Neural crest cell (in vitro differentiated cells): ENCODE measurements around the gene TTC7B. TPM values are rescaled to one million over a fixed set of nuclear protein-coding genes. Genes with fewer than 3 reads are reported as not detected.

Experiments used
- DNase-seq: peaks from one replicate; pipeline ENCODE4 v3.0.0; 2021; ENCODE audit warnings: low read depth, mixed read lengths, low spot score
- H3K27ac Mint-ChIP-seq: one replicate; pipeline ENCODE4 v1.8.0; 2021; ENCODE audit warnings: mild to moderate bottlenecking, mixed read lengths; ENCODE audit not compliant: unreplicated experiment
- H3K27me3 Mint-ChIP-seq: 2 replicates; pipeline ENCODE4 v1.8.0; 2021; ENCODE audit warnings: low read depth, mild to moderate bottlenecking, mixed read lengths
- H3K36me3 Mint-ChIP-seq: 2 replicates; pipeline ENCODE4 v1.8.0; 2021; ENCODE audit warnings: low read depth, mild to moderate bottlenecking, mixed read lengths
- H3K4me1 Mint-ChIP-seq: 2 replicates; pipeline ENCODE4 v1.8.0; 2021; ENCODE audit warnings: mixed read lengths
- H3K4me3 Mint-ChIP-seq: one replicate; pipeline ENCODE4 v1.8.0; 2021; ENCODE audit warnings: mild to moderate bottlenecking, mixed read lengths
- H3K9me3 Mint-ChIP-seq: 2 replicates; pipeline ENCODE4 v1.8.0; 2021; ENCODE audit warnings: mixed read lengths
- total RNA-seq: library from RNA; stranded (reverse); gene quantifications from 2 replicates; pipeline ENCODE4 v1.2.1, GENCODE V29; 2021
- TF ChIP-seq, protein P1 (sequence below): fragments of 200-600 bp; sonication (generic); conservative IDR thresholded peaks from 2 replicates; pipeline ENCODE4 v1.5.0; 2021; ENCODE audit warnings: antibody characterized with exemption, mild to moderate bottlenecking

TTC7B gene
- total RNA-seq, 1 donor from 2014 or later: 56.4 TPM

DNA sequence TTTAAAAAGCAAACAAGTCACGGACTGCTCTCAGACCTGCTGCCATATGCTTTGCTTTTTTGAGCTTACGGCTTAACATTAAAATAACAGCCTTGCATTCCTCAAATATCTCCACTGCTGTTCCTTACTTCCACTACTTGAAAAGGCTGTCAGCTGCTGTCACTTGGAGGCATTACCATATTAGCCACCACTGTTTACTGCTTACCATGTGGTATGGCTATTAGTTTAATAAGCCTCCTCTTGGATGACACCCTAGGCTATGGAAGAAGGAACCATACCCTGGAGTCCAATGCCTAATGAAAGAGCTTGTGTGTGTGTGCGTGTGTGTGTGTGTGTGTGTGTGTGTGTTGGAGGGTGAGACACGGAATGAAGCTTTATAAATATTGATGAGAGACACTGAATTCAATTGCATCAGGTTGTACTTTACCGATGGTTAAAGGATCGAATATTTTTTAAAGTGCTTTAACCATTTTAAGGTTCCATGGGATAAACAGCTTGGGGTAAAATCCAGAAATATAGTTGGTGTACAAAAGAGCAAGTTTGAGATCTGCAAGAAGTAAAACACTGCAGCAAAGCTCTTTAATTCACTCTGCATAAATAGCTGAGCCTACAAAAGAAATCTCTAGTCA is 174.5 kb downstream of the TTC7B start:
- TF ChIP-seq, protein P1, sequence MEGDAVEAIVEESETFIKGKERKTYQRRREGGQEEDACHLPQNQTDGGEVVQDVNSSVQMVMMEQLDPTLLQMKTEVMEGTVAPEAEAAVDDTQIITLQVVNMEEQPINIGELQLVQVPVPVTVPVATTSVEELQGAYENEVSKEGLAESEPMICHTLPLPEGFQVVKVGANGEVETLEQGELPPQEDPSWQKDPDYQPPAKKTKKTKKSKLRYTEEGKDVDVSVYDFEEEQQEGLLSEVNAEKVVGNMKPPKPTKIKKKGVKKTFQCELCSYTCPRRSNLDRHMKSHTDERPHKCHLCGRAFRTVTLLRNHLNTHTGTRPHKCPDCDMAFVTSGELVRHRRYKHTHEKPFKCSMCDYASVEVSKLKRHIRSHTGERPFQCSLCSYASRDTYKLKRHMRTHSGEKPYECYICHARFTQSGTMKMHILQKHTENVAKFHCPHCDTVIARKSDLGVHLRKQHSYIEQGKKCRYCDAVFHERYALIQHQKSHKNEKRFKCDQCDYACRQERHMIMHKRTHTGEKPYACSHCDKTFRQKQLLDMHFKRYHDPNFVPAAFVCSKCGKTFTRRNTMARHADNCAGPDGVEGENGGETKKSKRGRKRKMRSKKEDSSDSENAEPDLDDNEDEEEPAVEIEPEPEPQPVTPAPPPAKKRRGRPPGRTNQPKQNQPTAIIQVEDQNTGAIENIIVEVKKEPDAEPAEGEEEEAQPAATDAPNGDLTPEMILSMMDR: no peak
- H3K27ac Mint-ChIP-seq: peak overlapping the region; percentile 76
- peaks cover 8% of the 10 kb centered on the region for H3K36me3 Mint-ChIP-seq
- peak; percentile 45 for DNase-seq
- H3K4me3 Mint-ChIP-seq: peak overlapping the region; percentile 44
- no peaks in the 10 kb centered on the region for H3K27me3 Mint-ChIP-seq
- H3K9me3 Mint-ChIP-seq: no peaks in the 10 kb centered on the region
- H3K4me1 Mint-ChIP-seq: peaks cover 64% of the 10 kb centered on the region

DNA sequence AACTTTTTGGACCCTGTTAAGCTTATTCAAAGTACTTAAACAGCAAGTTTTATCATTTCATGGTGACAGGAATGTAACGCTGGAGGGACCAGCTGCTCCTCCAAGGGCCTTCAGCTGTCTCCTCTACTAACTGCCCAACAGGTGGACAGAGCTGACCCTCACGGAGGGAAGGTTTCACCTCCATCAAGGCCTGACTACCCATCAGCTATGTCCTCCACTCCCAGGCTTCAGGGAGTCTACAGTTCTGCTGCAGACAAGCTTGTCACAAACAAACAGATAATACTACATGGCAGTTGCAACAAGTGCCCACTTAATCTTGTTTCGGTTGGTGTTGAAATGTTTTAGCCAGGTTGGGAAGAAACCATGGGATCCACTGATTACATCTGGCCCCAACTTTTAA is 175.1 kb downstream of the TTC7B start:
- TF ChIP-seq, protein P1: no peak
- H3K4me1 Mint-ChIP-seq: peaks cover 64% of the 10 kb centered on the region

DNA sequence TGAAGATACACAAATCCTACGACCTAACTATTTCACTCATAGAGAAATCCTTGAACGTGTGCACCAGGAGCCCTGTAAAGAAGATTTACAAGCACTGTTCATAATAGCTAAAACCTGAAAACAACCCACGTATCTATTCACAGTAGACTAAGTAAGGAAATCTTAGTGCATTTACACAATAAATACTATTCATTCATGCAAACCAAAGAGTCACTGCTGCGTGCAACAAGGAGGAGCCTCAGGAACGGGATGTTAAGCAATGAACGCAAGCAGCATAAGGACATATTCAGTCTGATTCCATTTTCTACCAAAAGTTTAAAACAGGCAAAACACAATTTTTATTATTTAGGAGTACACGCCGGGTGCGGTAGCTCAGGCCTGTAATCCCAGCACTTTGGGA is 176.6 kb downstream of the TTC7B start:
- Mint-ChIP-seq H3K9me3 (no peaks in the 10 kb centered on the region), H3K4me1 (peaks cover 52% of the 10 kb centered on the region), H3K27me3 (no peaks in the 10 kb centered on the region), H3K4me3 (no peak overlapping the region), H3K36me3 (peaks cover 10% of the 10 kb centered on the region), H3K27ac (peak overlapping the region; percentile 4)
- TF ChIP-seq, protein P1: no peak
- no peak for DNase-seq

More for the DNA sequence above, 175.1 kb downstream of the TTC7B start:
- H3K4me3 Mint-ChIP-seq: no peak overlapping the region
- H3K27me3 Mint-ChIP-seq: no peaks in the 10 kb centered on the region
- H3K9me3 Mint-ChIP-seq: no peaks in the 10 kb centered on the region
- H3K36me3 Mint-ChIP-seq: peaks cover 8% of the 10 kb centered on the region
- peak overlapping the region; percentile 73 for H3K27ac Mint-ChIP-seq
- no peak for DNase-seq

DNA sequence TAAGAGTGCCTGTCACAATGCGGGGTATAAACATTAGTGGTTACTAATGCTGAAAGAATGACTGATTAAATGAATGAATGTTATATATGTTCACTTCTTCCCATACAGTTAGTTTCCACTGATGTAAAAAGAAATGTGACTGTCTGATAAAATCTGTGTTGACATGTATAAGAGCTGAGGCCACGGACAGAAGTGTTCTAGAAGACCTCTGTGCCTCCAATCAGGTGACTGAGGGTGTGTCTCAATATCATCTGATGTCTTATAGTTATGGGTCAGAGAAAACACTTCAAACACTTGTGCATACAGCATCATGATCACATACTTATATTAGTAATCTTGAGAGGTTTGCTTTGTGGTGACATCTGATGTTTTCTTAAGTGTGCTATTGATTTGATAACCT is 183.4 kb downstream of the TTC7B start:
- H3K4me3 Mint-ChIP-seq: no peak overlapping the region
- peaks cover 7% of the 10 kb centered on the region for H3K36me3 Mint-ChIP-seq
- TF ChIP-seq, protein P1: no peak
- H3K27me3 Mint-ChIP-seq: no peaks in the 10 kb centered on the region
- DNase-seq: no peak
- peaks cover 14% of the 10 kb centered on the region for H3K4me1 Mint-ChIP-seq
- no peak overlapping the region for H3K27ac Mint-ChIP-seq
- H3K9me3 Mint-ChIP-seq: no peaks in the 10 kb centered on the region

DNA sequence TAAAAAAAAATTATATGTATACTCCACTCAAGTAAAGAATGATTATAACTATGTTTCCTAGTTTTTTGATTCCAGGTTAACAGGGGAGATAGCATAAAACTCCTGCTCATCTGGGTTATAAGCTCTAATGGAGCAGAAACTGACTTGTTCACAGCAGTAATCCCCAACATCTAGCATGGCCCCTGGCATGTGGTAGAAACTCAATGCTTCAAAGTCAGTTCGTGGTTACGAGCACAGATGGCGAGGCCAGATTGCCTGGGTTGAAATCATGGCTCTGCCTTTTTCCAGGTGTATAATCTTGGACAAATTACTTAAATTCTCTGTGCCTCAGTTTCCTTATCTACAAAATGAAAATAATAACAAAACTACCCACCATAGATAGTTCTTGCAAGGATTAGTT is 183.8 kb downstream of the TTC7B start:
- H3K36me3 Mint-ChIP-seq: peaks cover 7% of the 10 kb centered on the region
- H3K4me3 Mint-ChIP-seq: no peak overlapping the region
- no peaks in the 10 kb centered on the region for H3K9me3 Mint-ChIP-seq
- DNase-seq: no peak
- no peaks in the 10 kb centered on the region for H3K27me3 Mint-ChIP-seq
- TF ChIP-seq, protein P1: no peak
- no peak overlapping the region for H3K27ac Mint-ChIP-seq
- peaks cover 14% of the 10 kb centered on the region for H3K4me1 Mint-ChIP-seq
